ENCODE data around the gene SORCS3. TPM values are rescaled to one million over a fixed set of nuclear protein-coding genes. Genes with fewer than 3 reads are reported as not detected.

SORCS3 gene
- polyA plus RNA-seq, 1 donor (not counting 4 experiments of a cell fraction or from before 2014, with no cell fraction given): not detected

GRCh38 chr10:105188737-105189462, 547.8 kb downstream of the SORCS3 start:
- Histone ChIP-seq H3K4me2 (ENCODE audit: control insufficient read depth, extremely low read depth, insufficient read depth, low read depth, low read length) (no peak overlapping the region), H2AFZ (ENCODE audit: control insufficient read depth, low read length) (no peak overlapping the region), H4K20me1 (ENCODE audit: control insufficient read depth, extremely low read depth, insufficient read depth, low read length) (no peaks in the 10 kb centered on the region), H3K9me1 (ENCODE audit: control insufficient read depth, extremely low read depth, insufficient read depth, low read length) (no peaks in the 10 kb centered on the region), H3K27ac (ENCODE audit: control insufficient read depth, insufficient read depth, low read length) (no peak overlapping the region), H3K9me3 (ENCODE audit: control insufficient read depth, low read depth, low read length) (no peaks in the 10 kb centered on the region), H3K4me3 (ENCODE audit: control insufficient read depth in 2 of 3, extremely low read depth in 1 of 3, insufficient read depth in 2 of 3, low read depth in 1 of 3, low read length in 3 of 3) (no peak overlapping the region), H3K4me1 (ENCODE audit: control insufficient read depth, extremely low read depth, insufficient read depth, low read length) (no peaks in the 10 kb centered on the region), H3K27me3 (ENCODE audit: control insufficient read depth, extremely low read depth, insufficient read depth, low read length) (no peaks in the 10 kb centered on the region), H3K79me2 (ENCODE audit: control insufficient read depth, insufficient read depth, low read length) (no peaks in the 10 kb centered on the region), H3K9ac (ENCODE audit: control insufficient read depth, extremely low read depth, insufficient read depth, low read length) (no peak overlapping the region), H3K36me3 (ENCODE audit: control insufficient read depth in 2 of 2, extremely low read depth in 1 of 2, insufficient read depth in 2 of 2, low read length in 2 of 2) (no peaks in the 10 kb centered on the region)
- FAIRE-seq: no peak
- DNase-seq (ENCODE audit: low read depth, low spot score): no peak
- dilution Hi-C loops (cut with MboI; ENCODE audit: extremely low pct_ligation_motif_present, low sequenced_read_pairs): no loop called here
- TF ChIP-seq EZH2 (IDR thresholded peaks at IDR 0.05; ENCODE audit: low read length) (no peak), CTCF (optimal IDR thresholded peaks at IDR 0.05 in 1 of 3, IDR thresholded peaks at IDR 0.05 in 1 of 3, conservative IDR thresholded peaks at IDR 0.05 in 1 of 3; ENCODE audit: extremely low read depth in 1 of 3, insufficient read depth in 2 of 3, low read length in 3 of 3) (no peak)

GRCh38 chr10:105189463-105189800, 548.3 kb downstream of the SORCS3 start:
- Histone ChIP-seq H3K79me2 (ENCODE audit: control insufficient read depth, insufficient read depth, low read length) (no peaks in the 10 kb centered on the region), H3K9me1 (ENCODE audit: control insufficient read depth, extremely low read depth, insufficient read depth, low read length) (no peaks in the 10 kb centered on the region), H3K27me3 (ENCODE audit: control insufficient read depth, extremely low read depth, insufficient read depth, low read length) (no peaks in the 10 kb centered on the region), H4K20me1 (ENCODE audit: control insufficient read depth, extremely low read depth, insufficient read depth, low read length) (no peaks in the 10 kb centered on the region), H3K9ac (ENCODE audit: control insufficient read depth, extremely low read depth, insufficient read depth, low read length) (no peak overlapping the region), H3K4me3 (ENCODE audit: control insufficient read depth in 2 of 3, extremely low read depth in 1 of 3, insufficient read depth in 2 of 3, low read depth in 1 of 3, low read length in 3 of 3) (no peak overlapping the region), H3K4me2 (ENCODE audit: control insufficient read depth, extremely low read depth, insufficient read depth, low read depth, low read length) (no peak overlapping the region), H3K36me3 (ENCODE audit: control insufficient read depth in 2 of 2, extremely low read depth in 1 of 2, insufficient read depth in 2 of 2, low read length in 2 of 2) (no peaks in the 10 kb centered on the region), H2AFZ (ENCODE audit: control insufficient read depth, low read length) (no peak overlapping the region), H3K27ac (ENCODE audit: control insufficient read depth, insufficient read depth, low read length) (no peak overlapping the region), H3K4me1 (ENCODE audit: control insufficient read depth, extremely low read depth, insufficient read depth, low read length) (no peaks in the 10 kb centered on the region), H3K9me3 (ENCODE audit: control insufficient read depth, low read depth, low read length) (no peaks in the 10 kb centered on the region)
- no peak for DNase-seq (ENCODE audit: low read depth, low spot score)
- dilution Hi-C loops (cut with MboI; ENCODE audit: extremely low pct_ligation_motif_present, low sequenced_read_pairs): no loop called here
- FAIRE-seq: no peak
- no peak for TF ChIP-seq CTCF (optimal IDR thresholded peaks at IDR 0.05 in 1 of 3, IDR thresholded peaks at IDR 0.05 in 1 of 3, conservative IDR thresholded peaks at IDR 0.05 in 1 of 3; ENCODE audit: extremely low read depth in 1 of 3, insufficient read depth in 2 of 3, low read length in 3 of 3)
- TF ChIP-seq EZH2 (IDR thresholded peaks at IDR 0.05; ENCODE audit: low read length): no peak
